A549 (cell line): Measurements from ENCODE around the gene C1R.

ENCODE experiments used
- CBX8 ChIP-seq: fragments of 200-600 bp; sonication (generic); IDR thresholded peaks from 2 replicates; pipeline ENCODE4 v1.6.1; 2016
- CHD4 ChIP-seq: fragments of 200-600 bp; sonication (generic); IDR thresholded peaks from 2 replicates; pipeline ENCODE4 v1.6.1; 2016; ENCODE audit warnings: antibody characterized with exemption, mild to moderate bottlenecking, borderline replicate concordance
- EP300 ChIP-seq, 2 experiments: fragments of >200 bp; sonication (Bioruptor Twin); formaldehyde crosslinking; IDR thresholded peaks; 2 replicates in 1 of 2; 3 replicates in 1 of 2; pipeline ENCODE4 v1.6.1; 2016 to 2017
- JUNB ChIP-seq: fragments of >200 bp; sonication (Bioruptor Twin); formaldehyde crosslinking; IDR thresholded peaks from 2 replicates; pipeline ENCODE4 v1.6.1; 2016
- NR3C1 ChIP-seq: fragments of >200 bp; sonication (Bioruptor Twin); formaldehyde crosslinking; IDR thresholded peaks from 3 replicates; pipeline ENCODE4 v1.6.1; 2017
- PHF8 ChIP-seq: fragments of 200-600 bp; sonication (generic); IDR thresholded peaks from 2 replicates; pipeline ENCODE4 v1.6.1; 2016; ENCODE audit warnings: low read depth, mild to moderate bottlenecking, antibody characterized with exemption, moderate library complexity, borderline replicate concordance
- ZFP36 ChIP-seq: fragments of 450-650 bp; IDR thresholded peaks from 2 replicates; pipeline ENCODE4 v1.6.1; 2014; ENCODE audit warnings: borderline replicate concordance; ENCODE audit not compliant: partially characterized antibody
- ZSCAN20 ChIP-seq: fragments of 250-450 bp; sonication (Bioruptor Pico); IDR thresholded peaks from 2 replicates; pipeline ENCODE4 v1.8.0; 2022; ENCODE audit warnings: mild to moderate bottlenecking, moderate library complexity
- TF ChIP-seq, protein P1 (sequence below): fragments of >200 bp; sonication (Bioruptor Twin); formaldehyde crosslinking; IDR thresholded peaks from 3 replicates; pipeline ENCODE4 v1.5.1; 2016
- TF ChIP-seq, protein P2 (sequence below): IDR thresholded peaks from 2 replicates; pipeline ENCODE4 v1.6.1; 2012
- TF ChIP-seq, protein P3 (sequence below): fragments of 250-450 bp; sonication (Bioruptor Pico); IDR thresholded peaks from 2 replicates; pipeline ENCODE4 v1.5.0; 2021; ENCODE audit warnings: mild to moderate bottlenecking, moderate library complexity, borderline replicate concordance

DNA sequence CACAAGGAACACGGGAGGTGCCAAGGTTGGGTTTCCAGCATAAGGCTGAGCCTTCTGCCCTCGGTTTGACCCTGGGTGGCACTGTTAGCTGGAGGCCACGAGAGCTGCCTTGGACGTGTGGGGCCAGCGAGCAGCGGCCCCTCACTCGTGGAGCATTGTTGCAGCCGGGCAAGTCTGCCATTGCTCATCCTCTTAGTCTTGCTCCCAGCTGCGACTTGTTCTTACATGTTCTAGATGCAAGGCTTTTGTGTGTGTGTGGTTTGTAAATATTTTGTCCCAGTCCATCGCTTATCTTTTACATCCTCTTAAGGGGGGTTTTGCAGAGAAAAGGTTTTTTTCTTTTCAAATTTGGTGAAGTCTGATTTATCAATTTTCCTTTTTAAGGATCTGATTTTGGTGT lies 52.8 kb downstream of the C1R start:
- TF ChIP-seq JUNB (no peak), NR3C1 (no peak), ZSCAN20 (CRISPR knock-in tag) (no peak), ZFP36 (no peak), EP300 (IDR thresholded peaks at IDR 0.05) (no peak), PHF8 (no peak), CHD4 (no peak), CBX8 (no peak)
- TF ChIP-seq, protein P1, sequence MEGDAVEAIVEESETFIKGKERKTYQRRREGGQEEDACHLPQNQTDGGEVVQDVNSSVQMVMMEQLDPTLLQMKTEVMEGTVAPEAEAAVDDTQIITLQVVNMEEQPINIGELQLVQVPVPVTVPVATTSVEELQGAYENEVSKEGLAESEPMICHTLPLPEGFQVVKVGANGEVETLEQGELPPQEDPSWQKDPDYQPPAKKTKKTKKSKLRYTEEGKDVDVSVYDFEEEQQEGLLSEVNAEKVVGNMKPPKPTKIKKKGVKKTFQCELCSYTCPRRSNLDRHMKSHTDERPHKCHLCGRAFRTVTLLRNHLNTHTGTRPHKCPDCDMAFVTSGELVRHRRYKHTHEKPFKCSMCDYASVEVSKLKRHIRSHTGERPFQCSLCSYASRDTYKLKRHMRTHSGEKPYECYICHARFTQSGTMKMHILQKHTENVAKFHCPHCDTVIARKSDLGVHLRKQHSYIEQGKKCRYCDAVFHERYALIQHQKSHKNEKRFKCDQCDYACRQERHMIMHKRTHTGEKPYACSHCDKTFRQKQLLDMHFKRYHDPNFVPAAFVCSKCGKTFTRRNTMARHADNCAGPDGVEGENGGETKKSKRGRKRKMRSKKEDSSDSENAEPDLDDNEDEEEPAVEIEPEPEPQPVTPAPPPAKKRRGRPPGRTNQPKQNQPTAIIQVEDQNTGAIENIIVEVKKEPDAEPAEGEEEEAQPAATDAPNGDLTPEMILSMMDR = no peak
- TF ChIP-seq, protein P2, sequence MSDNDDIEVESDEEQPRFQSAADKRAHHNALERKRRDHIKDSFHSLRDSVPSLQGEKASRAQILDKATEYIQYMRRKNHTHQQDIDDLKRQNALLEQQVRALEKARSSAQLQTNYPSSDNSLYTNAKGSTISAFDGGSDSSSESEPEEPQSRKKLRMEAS = no peak
- TF ChIP-seq, protein P3, sequence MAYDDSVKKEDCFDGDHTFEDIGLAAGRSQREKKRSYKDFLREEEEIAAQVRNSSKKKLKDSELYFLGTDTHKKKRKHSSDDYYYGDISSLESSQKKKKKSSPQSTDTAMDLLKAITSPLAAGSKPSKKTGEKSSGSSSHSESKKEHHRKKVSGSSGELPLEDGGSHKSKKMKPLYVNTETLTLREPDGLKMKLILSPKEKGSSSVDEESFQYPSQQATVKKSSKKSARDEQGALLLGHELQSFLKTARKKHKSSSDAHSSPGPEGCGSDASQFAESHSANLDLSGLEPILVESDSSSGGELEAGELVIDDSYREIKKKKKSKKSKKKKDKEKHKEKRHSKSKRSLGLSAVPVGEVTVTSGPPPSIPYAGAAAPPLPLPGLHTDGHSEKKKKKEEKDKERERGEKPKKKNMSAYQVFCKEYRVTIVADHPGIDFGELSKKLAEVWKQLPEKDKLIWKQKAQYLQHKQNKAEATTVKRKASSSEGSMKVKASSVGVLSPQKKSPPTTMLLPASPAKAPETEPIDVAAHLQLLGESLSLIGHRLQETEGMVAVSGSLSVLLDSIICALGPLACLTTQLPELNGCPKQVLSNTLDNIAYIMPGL (CRISPR knock-in tag) = no peak
